Measurements from ENCODE around the gene REEP6. TPM values are rescaled to one million over a fixed set of nuclear protein-coding genes. Genes with fewer than 3 reads are reported as not detected.
A peak's percentile ranks its signal among the peaks of the same experiment; 100 is the strongest.

Gene REEP6
- total RNA-seq, 3 donors from 2014 or later (not counting 1 experiment from before 2014, with no cell fraction given) = 3.9 to 5.0 (median 4.3) TPM

- Histone ChIP-seq H3K9me3 (ENCODE audit: control insufficient read depth, insufficient read depth, low read length) (no peaks in the 10 kb centered on the region), H3K27me3 (ENCODE audit: control insufficient read depth, insufficient read depth, low read length) (no peaks in the 10 kb centered on the region), H3K36me3 (ENCODE audit: control insufficient read depth, insufficient read depth, low read length) (no peaks in the 10 kb centered on the region), H3K4me1 (ENCODE audit: control insufficient read depth, insufficient read depth, low read length) (peaks cover 18% of the 10 kb centered on the region), H3K27ac (ENCODE audit: low read length) (no peak overlapping the region), H3K4me3 (ENCODE audit: low read length) (no peak overlapping the region)
- Mint-ChIP-seq H3K9me3 (no peaks in the 10 kb centered on the region), H3K36me3 (no peaks in the 10 kb centered on the region), H3K4me3 (peak overlapping the region; percentile 74), H3K27me3 (ENCODE audit: low read depth in 2 of 2) (no peaks in the 10 kb centered on the region), H3K27ac (peak overlapping the region in 1 of 2 donors; percentile 58), H3K4me1 (peaks cover 17 to 18% of the 10 kb centered on the region in 2 donors)
- no peak for TF ChIP-seq CTCF (IDR thresholded peaks at IDR 0.05)
- intact Hi-C loops (cut with micrococcal nuclease) = loop anchor here (10.0 kb wide), 1 partner anchor 217 kb away; the partner anchor contains the start of gene FAM174C
- WGBS (ENCODE audit: insufficient coverage) = 78% methylated on average over 10 of the region's 12 CpGs
- ATAC-seq (no peak), DNase-seq (peak in 1 of 2 donors; percentile 16)
Measured at GRCh38 chr19:1491849-1492170, 829 bp downstream of the REEP6 start.

GRCh38 chr19:1492474-1493006, 1.6 kb downstream of the REEP6 start:
- intact Hi-C loops (cut with micrococcal nuclease) = loop anchor here (10.0 kb wide), 1 partner anchor 218 kb away; the partner anchor contains the start of gene FAM174C
- Mint-ChIP-seq H3K27me3 (ENCODE audit: low read depth in 2 of 2) (no peaks in the 10 kb centered on the region), H3K36me3 (no peaks in the 10 kb centered on the region), H3K9me3 (no peaks in the 10 kb centered on the region), H3K27ac (no peak overlapping the region), H3K4me1 (peaks cover 17 to 18% of the 10 kb centered on the region in 2 donors), H3K4me3 (peak overlapping the region; percentile 42)
- Histone ChIP-seq H3K27me3 (ENCODE audit: control insufficient read depth, insufficient read depth, low read length) (no peaks in the 10 kb centered on the region), H3K4me3 (ENCODE audit: low read length) (no peak overlapping the region), H3K4me1 (ENCODE audit: control insufficient read depth, insufficient read depth, low read length) (peaks cover 18% of the 10 kb centered on the region), H3K36me3 (ENCODE audit: control insufficient read depth, insufficient read depth, low read length) (no peaks in the 10 kb centered on the region), H3K9me3 (ENCODE audit: control insufficient read depth, insufficient read depth, low read length) (no peaks in the 10 kb centered on the region), H3K27ac (ENCODE audit: low read length) (no peak overlapping the region)
- DNase-seq (no peak), ATAC-seq (no peak)
- TF ChIP-seq CTCF (IDR thresholded peaks at IDR 0.05) = no peak
- WGBS (ENCODE audit: insufficient coverage) = 89% methylated on average over 10 of the region's 10 CpGs

- Histone ChIP-seq H3K4me3 (ENCODE audit: low read length) (no peak overlapping the region), H3K27ac (ENCODE audit: low read length) (no peak overlapping the region), H3K27me3 (ENCODE audit: control insufficient read depth, insufficient read depth, low read length) (no peaks in the 10 kb centered on the region), H3K9me3 (ENCODE audit: control insufficient read depth, insufficient read depth, low read length) (no peaks in the 10 kb centered on the region), H3K4me1 (ENCODE audit: control insufficient read depth, insufficient read depth, low read length) (peaks cover 16% of the 10 kb centered on the region), H3K36me3 (ENCODE audit: control insufficient read depth, insufficient read depth, low read length) (no peaks in the 10 kb centered on the region)
- H3K27ac Mint-ChIP-seq = no peak overlapping the region
- no peak for DNase-seq
- H3K27me3 Mint-ChIP-seq (ENCODE audit: low read depth in 2 of 2) = no peaks in the 10 kb centered on the region
- intact Hi-C loops (cut with micrococcal nuclease) = loop anchor here (10.0 kb wide), 1 partner anchor 219 kb away; the partner anchor contains the start of gene FAM174C
- H3K36me3 Mint-ChIP-seq = no peaks in the 10 kb centered on the region
- H3K4me3 Mint-ChIP-seq = no peak overlapping the region
- no peak for ATAC-seq
- H3K4me1 Mint-ChIP-seq = peaks cover 16 to 17% of the 10 kb centered on the region in 2 donors
- no peak for TF ChIP-seq CTCF (IDR thresholded peaks at IDR 0.05)
- H3K9me3 Mint-ChIP-seq = no peaks in the 10 kb centered on the region
- 82% methylated on average over 15 of the region's 15 CpGs for WGBS (ENCODE audit: insufficient coverage)
Measured at GRCh38 chr19:1494115-1494815, 3.3 kb downstream of the REEP6 start.

Measured in natural killer cell (primary cell).